K562 (cell line): ENCODE measurements around the gene C1orf56. TPM values are rescaled to one million over a fixed set of nuclear protein-coding genes. Genes with fewer than 3 reads are reported as not detected.
A peak's percentile ranks its signal among the peaks of the same experiment; 100 is the strongest.

Source experiments
- CTCF ChIP-seq, 3 experiments: IDR thresholded peaks in 2 of 3; conservative IDR thresholded peaks in 1 of 3; 2 replicates each; pipeline ENCODE4 v1.5.1; 2011 to 2012; ENCODE audit warnings: low read length in 3 of 3, mild to moderate bottlenecking in 3 of 3, control low read depth in 2 of 3, improper control_type of control experiment in 1 of 3, inconsistent platforms in 1 of 3, low read depth in 1 of 3, mixed read lengths in 1 of 3, moderate library complexity in 1 of 3; ENCODE audit not compliant: insufficient read depth in 2 of 3
- GTF2E2 ChIP-seq: fragments of 200-800 bp; sonication (Bioruptor generic); IDR thresholded peaks from 2 replicates; pipeline ENCODE4 v1.6.1; 2016; ENCODE audit warnings: missing genetic modification characterization, missing compliant biosample characterization
- NBN ChIP-seq: fragments of 450-650 bp; IDR thresholded peaks from 2 replicates; pipeline ENCODE4 v1.6.1; 2016; ENCODE audit warnings: low read depth, mild to moderate bottlenecking
- SMC3 ChIP-seq: conservative IDR thresholded peaks from 2 replicates; pipeline ENCODE4 v1.6.1; 2011; ENCODE audit warnings: low read depth, low read length, improper control_type of control experiment; ENCODE audit not compliant: insufficient read depth
- STAG1 ChIP-seq: sonication (generic); formaldehyde crosslinking; IDR thresholded peaks from 2 replicates; pipeline ENCODE4 v1.5.0; 2020; ENCODE audit warnings: missing genetic modification reagents, borderline replicate concordance
- YY1 ChIP-seq, 3 experiments: IDR thresholded peaks; 2 replicates each; pipeline ENCODE4 v1.6.1; 2011; ENCODE audit warnings: low read length in 2 of 3, mild to moderate bottlenecking in 2 of 3, moderate library complexity in 2 of 3, borderline replicate concordance in 1 of 3, control low read depth in 1 of 3, low read depth in 1 of 3; ENCODE audit not compliant: insufficient read depth in 3 of 3, insufficient replicate concordance in 2 of 3, control insufficient read depth in 1 of 3, insufficient read length in 1 of 3; ENCODE audit errors: extremely low read depth in 1 of 3
- ZNF143 ChIP-seq: sonication (generic); formaldehyde crosslinking; IDR thresholded peaks from 2 replicates; pipeline ENCODE4 v1.9.0; 2022; ENCODE audit warnings: mild to moderate bottlenecking, missing genetic modification reagents
- polyA plus RNA-seq, 8 experiments: library from polyadenylated mRNA; depleted of rRNA in 4 of 8; stranded (reverse) in 5 of 8; unstranded in 3 of 8; fragments of >200 nt; fragmentation: Nextera tagmentation in 2 of 8; fragmentation: Illumina TruSeq in 1 of 8; extraction: Ambion mirVana in 2 of 8; extraction: Trizol in 1 of 8; gene quantifications; 2 replicates each; pipeline versions ENCODE4 v1.2.1 to v1.2.3, GENCODE V29; 2011 to 2014; ENCODE audit warnings: inconsistent platforms in 1 of 8, missing spikeins in 1 of 8
- total RNA-seq, 7 experiments: library from RNA; depleted of rRNA in 6 of 7; stranded (reverse); fragments of >200 nt in 6 of 7; fragmentation: Illumina TruSeq in 2 of 7; extraction: Trizol in 2 of 7; gene quantifications; 2 replicates each; pipeline versions ENCODE4 v1.2.1 to v1.2.3, GENCODE V29; 2011 to 2021; ENCODE audit warnings: low replicate concordance in 1 of 7
- TF ChIP-seq, protein P1 (sequence below): fragments of 250-450 bp; sonication (Bioruptor Pico); IDR thresholded peaks from 2 replicates; pipeline ENCODE4 v1.9.0; 2021; ENCODE audit warnings: mild to moderate bottlenecking, inconsistent platforms

Gene C1orf56
- total and polyA plus RNA-seq, 9 of the 15 experiments (the other 6 are each of a cell fraction or from before 2014, with no cell fraction given), result 0.18 to 15.7 (median 1.1) TPM

DNA sequence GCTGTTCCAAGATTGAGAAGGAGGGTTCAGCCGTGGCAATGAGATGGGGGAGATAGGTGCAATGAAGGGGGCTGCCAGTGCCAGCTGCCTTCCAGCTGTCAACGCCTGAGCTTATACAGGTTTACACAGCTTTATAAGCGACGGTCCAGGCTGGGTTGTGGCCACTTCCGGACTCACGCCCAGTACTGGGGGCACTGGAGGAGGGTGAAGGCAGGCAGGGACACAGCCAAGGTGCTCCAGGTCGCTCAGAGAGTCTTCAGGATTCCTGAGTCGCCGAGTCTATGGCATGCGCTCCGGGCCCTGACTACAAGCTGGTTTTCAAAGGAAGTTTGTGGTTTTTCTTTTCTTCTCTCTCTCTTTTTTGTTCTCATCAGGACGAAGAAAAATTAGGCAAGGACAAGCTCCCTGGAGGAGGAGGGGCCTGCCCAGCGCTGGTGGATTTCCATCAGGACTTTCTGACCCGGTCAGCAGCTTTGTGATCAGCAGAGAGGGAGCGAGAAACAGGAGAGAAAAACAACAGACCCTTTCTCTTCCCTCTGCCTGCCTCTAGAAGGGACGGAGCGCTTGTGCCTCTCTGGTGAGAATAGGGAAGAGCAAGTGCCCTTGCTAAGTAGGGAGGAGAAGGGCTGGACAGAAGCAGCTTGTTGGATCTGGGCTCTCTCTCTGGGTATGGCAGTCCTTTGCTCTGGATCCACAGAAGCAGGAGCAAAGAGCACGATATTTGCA is 41.1 kb upstream of the C1orf56 start, which contains the start of gene MINDY1 (continued):
- TF ChIP-seq GTF2E2 (tag) (0 out of 2 replicates have a peak, but pooled peaks have one; percentile 28), YY1 (IDR thresholded peaks at IDR 0.05; ENCODE audit: borderline replicate concordance in 1 of 3, control insufficient read depth in 1 of 3, extremely low read depth in 1 of 3, insufficient read depth in 3 of 3, insufficient read length in 1 of 3, insufficient replicate concordance in 2 of 3, low read depth in 1 of 3, low read length in 2 of 3) (peak in 2 of 3 experiments; percentile 27 to 41), STAG1 (CRISPR knock-in tag) (no peak), CTCF (IDR thresholded peaks at IDR 0.05 in 2 of 3, conservative IDR thresholded peaks at IDR 0.05 in 1 of 3; ENCODE audit: insufficient read depth in 2 of 3, low read depth in 1 of 3, low read length in 3 of 3) (peak; percentile 77 to 87 (median 82)), ZNF143 (CRISPR knock-in tag) (no peak), NBN (peak; percentile 29; the same call in 1 of the 2 replicates), SMC3 (0 out of 2 replicates have a peak, but pooled peaks have one; percentile 36)
- TF ChIP-seq, protein P1, sequence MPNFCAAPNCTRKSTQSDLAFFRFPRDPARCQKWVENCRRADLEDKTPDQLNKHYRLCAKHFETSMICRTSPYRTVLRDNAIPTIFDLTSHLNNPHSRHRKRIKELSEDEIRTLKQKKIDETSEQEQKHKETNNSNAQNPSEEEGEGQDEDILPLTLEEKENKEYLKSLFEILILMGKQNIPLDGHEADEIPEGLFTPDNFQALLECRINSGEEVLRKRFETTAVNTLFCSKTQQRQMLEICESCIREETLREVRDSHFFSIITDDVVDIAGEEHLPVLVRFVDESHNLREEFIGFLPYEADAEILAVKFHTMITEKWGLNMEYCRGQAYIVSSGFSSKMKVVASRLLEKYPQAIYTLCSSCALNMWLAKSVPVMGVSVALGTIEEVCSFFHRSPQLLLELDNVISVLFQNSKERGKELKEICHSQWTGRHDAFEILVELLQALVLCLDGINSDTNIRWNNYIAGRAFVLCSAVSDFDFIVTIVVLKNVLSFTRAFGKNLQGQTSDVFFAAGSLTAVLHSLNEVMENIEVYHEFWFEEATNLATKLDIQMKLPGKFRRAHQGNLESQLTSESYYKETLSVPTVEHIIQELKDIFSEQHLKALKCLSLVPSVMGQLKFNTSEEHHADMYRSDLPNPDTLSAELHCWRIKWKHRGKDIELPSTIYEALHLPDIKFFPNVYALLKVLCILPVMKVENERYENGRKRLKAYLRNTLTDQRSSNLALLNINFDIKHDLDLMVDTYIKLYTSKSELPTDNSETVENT (CRISPR knock-in tag), result 0 out of 2 replicates have a peak, but pooled peaks have one; percentile 22
- TF ChIP-seq, all 486 proteins: peak for 55
